ENCODE measurements around the gene HBG2.

- TF ChIP-seq CTCF (IDR thresholded peaks at IDR 0.05; ENCODE audit: insufficient read depth, low read length): no peak
- TF ChIP-seq POLR2AphosphoS5 (IDR thresholded peaks at IDR 0.05; ENCODE audit: low read depth): no peak
These were observed 32.3 kb upstream of the HBG2 start for GRCh38 chr11:5286901-5287300.
